GM18526 (cell line): ENCODE results near the gene FCHO2.

Experiments used
- POLR2A ChIP-seq: IDR thresholded peaks from 3 replicates; pipeline ENCODE4 v1.6.1; 2011; ENCODE audit not compliant: insufficient read length; ENCODE audit errors: extremely low read depth

Gene FCHO2

GRCh38 chr5:73120222-73121118 is 164.6 kb downstream of the FCHO2 start, which contains the start of gene TMEM171:
Gene TMEM171 (plus strand): TSS chr5:73120575. CDS start chr5:73123374, 2,799 bp downstream.
- TF ChIP-seq POLR2A, result no peak

- no peak for TF ChIP-seq POLR2A
Observed at GRCh38 chr5:73121119-73121463, 165.2 kb downstream of the FCHO2 start.

GRCh38 chr5:73122875-73123810 is 167.3 kb downstream of the FCHO2 start:
- no peak for TF ChIP-seq POLR2A

DNA sequence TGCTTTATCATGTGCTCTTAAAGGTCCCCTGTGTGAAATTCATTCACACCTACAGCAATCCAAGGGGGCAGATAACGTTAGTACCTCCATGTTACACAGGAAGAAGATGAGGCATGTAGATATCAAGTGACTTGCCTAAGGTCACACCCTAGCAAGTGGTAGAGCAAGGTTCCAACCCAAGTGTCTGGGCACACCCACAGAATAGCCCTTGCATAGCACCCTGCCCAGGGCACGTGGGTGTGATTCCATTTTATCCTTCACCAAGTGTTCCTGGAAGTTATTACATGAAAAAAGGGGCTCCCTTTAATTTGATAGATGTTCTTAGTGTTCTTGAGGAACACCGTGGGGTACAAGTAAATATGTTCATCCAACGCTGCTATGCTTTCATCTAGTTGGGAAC is 169.4 kb downstream of the FCHO2 start:
- TF ChIP-seq POLR2A, result no peak

DNA sequence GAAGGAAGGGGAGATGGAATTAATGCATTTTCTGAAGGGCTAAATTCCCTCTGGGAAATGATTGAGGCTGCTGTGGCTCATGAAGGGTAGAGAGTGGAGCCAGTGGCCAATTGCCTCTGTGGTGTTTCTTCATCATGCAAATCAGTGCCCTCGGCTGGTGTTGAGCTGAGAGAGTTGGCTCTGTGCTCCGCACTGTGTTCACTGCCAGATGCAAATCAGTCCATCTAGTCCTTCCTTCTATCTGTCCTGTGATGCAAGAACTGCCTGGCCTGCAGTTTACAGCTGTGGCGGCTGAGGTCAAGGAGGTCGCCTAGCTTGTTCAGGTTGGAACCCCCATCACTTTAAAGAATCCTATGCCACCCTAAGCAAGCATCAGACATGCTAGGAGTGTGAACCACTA is 170.5 kb downstream of the FCHO2 start:
- TF ChIP-seq POLR2A, result no peak

GRCh38 chr5:73126957-73127356 is 171.1 kb downstream of the FCHO2 start:
- TF ChIP-seq POLR2A, result no peak

DNA sequence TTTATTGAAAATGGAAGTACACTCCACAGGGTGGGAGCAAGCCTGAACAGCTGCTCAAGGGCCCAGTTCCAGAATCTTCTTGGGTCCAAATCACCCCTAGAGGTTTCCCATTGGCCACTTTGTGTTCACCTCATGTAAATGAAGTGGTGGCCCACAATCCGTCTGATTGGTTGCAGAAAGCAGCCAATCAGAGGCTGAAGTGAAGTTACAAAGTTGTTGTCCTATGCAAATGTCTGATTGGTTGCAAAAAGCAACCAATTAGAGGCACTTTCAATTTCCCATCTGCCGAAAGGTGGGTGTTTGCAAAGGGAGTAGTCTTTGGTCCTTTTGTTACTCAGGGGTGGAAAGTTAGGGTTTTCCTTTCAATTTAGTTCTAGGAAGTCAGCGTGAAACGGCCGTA is 173.3 kb downstream of the FCHO2 start:
- TF ChIP-seq POLR2A, result no peak

- no peak for TF ChIP-seq POLR2A
Observed at GRCh38 chr5:73130811-73131210, 175.0 kb downstream of the FCHO2 start.

GRCh38 chr5:73131711-73132425 is 176.0 kb downstream of the FCHO2 start:
- no peak for TF ChIP-seq POLR2A

GRCh38 chr5:73132759-73133158 is 176.9 kb downstream of the FCHO2 start:
- no peak for TF ChIP-seq POLR2A

GRCh38 chr5:73135021-73135420 is 179.2 kb downstream of the FCHO2 start:
- TF ChIP-seq POLR2A, result no peak

DNA sequence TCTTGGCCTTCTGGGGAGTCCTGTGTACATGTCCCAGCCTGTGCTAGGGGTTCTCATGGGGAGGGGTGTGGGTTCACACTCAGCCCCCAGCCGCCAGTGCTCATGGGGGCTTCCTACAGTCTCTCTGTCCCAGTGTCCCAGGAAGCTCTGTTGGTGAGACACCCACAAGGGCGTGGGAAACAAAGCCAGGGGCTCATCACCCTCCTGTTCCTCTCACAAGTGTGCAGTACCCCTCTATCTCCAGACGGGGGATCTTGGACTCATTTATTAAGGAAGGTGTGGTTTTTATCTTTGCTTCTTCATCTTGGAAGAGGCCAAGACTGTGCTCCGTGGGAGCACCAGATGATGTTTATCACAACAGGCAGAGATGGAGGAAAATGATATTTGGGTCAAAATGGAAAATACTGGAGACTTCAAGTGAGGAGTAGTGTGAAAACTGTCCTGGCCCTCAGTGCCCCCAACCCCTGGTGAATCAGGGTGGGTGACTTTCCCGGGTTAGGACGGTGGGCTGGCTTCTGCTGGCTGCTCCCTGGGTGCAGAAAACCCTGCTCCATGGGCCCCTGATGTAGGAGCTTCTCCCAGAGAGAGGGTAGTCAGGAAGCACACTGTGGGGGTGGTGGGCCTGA is 179.7 kb downstream of the FCHO2 start:
- no peak for TF ChIP-seq POLR2A

DNA sequence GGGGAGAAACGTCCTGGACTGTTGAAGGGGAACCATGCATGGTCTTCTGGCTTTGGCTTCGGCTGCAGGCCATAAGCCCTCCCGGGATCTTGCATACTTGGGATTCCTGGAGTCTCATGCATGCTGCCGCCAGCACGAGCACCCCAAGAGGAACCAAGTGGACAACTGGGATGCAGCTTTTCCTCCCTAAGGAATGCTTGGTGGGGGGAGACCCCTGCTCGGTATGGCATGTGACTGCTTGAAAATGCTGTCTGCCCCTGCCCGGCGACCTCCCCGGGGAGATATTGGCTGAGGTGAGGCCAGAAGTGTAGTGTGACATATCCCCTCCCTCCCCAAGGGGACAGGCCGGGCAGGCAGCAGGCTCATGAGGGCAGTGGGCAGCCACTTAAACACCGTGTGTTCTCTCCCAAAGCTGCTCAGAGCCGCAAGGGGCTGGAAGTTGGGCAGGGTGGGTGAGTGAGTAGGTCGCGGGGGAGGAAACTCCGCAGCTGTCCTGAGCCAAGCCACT is 180.3 kb downstream of the FCHO2 start:
- TF ChIP-seq POLR2A, result no peak
